ENCODE data around the gene MGLL.

MGLL gene

GRCh38 chr3:127739347-127740135 is 82.8 kb downstream of the MGLL start:
- DNase-seq (ENCODE audit: low read depth): peak; percentile 45
- TF ChIP-seq CTCF (conservative IDR thresholded peaks at IDR 0.05; ENCODE audit: low read length): no peak
- H3K4me3 ChIP-seq (ENCODE audit: low read length): no peak overlapping the region

- peak; percentile 49 for DNase-seq (ENCODE audit: low read depth)
- no peak for TF ChIP-seq CTCF (conservative IDR thresholded peaks at IDR 0.05; ENCODE audit: low read length)
Measured at GRCh38 chr3:127738192-127738840, 84.0 kb downstream of the MGLL start.

DNA sequence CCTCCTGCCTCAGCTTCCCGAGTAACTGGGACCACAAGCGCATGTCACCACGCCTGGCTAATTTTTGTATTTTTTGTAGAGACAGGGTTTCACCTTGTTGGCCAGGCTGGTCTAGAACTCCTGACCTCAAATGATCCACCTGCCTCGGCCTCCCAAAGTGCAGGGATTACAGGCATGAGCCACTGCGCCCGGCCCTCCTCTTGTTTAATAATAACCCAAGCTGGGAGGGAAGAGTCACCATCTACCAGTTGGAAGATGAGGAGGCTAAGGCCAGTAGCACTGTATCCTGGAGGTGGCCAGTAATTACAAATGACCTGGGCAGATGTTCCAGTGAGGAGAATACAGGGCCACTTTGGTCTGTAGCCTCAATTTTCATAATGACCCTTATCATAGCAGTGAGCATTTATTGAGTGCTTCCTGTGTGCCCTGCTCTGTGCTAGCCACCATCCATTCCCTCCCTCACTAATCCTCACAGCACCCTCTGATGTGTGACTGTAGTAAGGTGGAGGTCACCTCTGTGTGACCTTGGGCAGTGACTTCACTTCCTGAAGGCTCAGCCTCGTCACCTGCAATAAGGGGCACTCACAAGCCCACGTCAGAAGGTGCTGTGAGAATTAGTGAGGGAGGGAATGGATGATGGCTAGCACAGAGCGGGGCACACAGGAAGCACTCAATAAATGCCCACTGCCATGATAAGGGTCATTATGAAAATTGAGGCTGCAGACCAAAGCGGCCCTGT is 85.3 kb downstream of the MGLL start:
- TF ChIP-seq CTCF (conservative IDR thresholded peaks at IDR 0.05; ENCODE audit: low read length): no peak
- H3K4me3 ChIP-seq (ENCODE audit: low read length): no peak overlapping the region
- no peak for DNase-seq (ENCODE audit: low read depth)

More at GRCh38 chr3:127738192-127738840, 84.0 kb downstream of the MGLL start:
- no peak overlapping the region for H3K4me3 ChIP-seq (ENCODE audit: low read length)

- TF ChIP-seq CTCF (conservative IDR thresholded peaks at IDR 0.05; ENCODE audit: low read length): no peak
- H3K4me3 ChIP-seq (ENCODE audit: low read length): no peak overlapping the region
- peak; percentile 80 for DNase-seq (ENCODE audit: low read depth)
Measured at GRCh38 chr3:127735767-127736693, 86.3 kb downstream of the MGLL start.

- no peak for TF ChIP-seq CTCF (conservative IDR thresholded peaks at IDR 0.05; ENCODE audit: low read length)
- no peak overlapping the region for H3K4me3 ChIP-seq (ENCODE audit: low read length)
- peak; percentile 99 for DNase-seq (ENCODE audit: low read depth)
Measured at GRCh38 chr3:127734754-127735473, 87.4 kb downstream of the MGLL start.

DNA sequence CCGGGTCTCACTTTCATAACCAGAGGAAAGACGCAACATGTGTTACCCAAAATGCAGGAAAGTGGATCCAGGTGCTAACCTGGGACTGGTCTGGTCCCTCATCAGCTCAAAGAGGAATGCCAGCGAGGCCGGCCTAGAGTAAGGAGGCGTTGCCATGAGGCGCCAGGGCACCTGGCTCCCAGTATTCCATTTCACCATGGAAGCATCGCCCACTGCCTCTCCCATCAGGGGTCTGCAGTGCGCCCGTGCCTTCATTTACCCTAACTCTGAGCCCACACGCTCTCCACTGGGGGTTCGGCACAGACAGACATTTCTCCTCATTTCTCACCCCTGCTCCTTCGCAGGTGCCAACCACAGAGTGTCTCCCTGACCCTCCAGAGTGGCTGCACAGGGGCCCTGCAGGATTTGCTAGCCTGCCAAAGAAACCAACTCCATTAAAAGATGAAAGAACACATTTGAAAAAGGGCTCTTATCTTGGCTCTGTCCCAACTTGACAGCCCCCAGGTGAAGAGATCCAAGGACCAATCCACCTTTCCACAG is 88.1 kb downstream of the MGLL start:
- no peak for DNase-seq (ENCODE audit: low read depth)
- H3K4me3 ChIP-seq (ENCODE audit: low read length): no peak overlapping the region
- no peak for TF ChIP-seq CTCF (conservative IDR thresholded peaks at IDR 0.05; ENCODE audit: low read length)
